ENCODE data around the gene NOS2.

NOS2 gene

GRCh38 chr17:27783440-27784350 lies 16.6 kb downstream of the NOS2 start:
- Histone ChIP-seq H3K9me3 (ENCODE audit: control insufficient read depth, low read length) (no peaks in the 10 kb centered on the region), H3K4me3 (ENCODE audit: extremely low read depth, insufficient read depth, low read length, poor library complexity, severe bottlenecking) (no peak overlapping the region), H3K27ac (ENCODE audit: low read depth, low read length, severe bottlenecking) (no peak overlapping the region), H3K4me1 (ENCODE audit: control insufficient read depth, insufficient read depth, low read length, poor library complexity, severe bottlenecking) (peaks cover 8% of the 10 kb centered on the region), H3K36me3 (ENCODE audit: control insufficient read depth, insufficient read depth, low read length) (no peaks in the 10 kb centered on the region)
- WGBS, 2 experiments (ENCODE audit: insufficient coverage in 2 of 2) = 81 to 82% methylated on average over 7 to 8 of the region's 9 CpGs

GRCh38 chr17:27782791-27783206 lies 17.5 kb downstream of the NOS2 start:
- no peaks in the 10 kb centered on the region for H3K9me3 ChIP-seq (ENCODE audit: control insufficient read depth, low read length)
- no peaks in the 10 kb centered on the region for H3K36me3 ChIP-seq (ENCODE audit: control insufficient read depth, insufficient read depth, low read length)
- no peak overlapping the region for H3K27ac ChIP-seq (ENCODE audit: low read depth, low read length, severe bottlenecking)
- H3K4me1 ChIP-seq (ENCODE audit: control insufficient read depth, insufficient read depth, low read length, poor library complexity, severe bottlenecking) = peaks cover 8% of the 10 kb centered on the region
- H3K4me3 ChIP-seq (ENCODE audit: extremely low read depth, insufficient read depth, low read length, poor library complexity, severe bottlenecking) = no peak overlapping the region
- 92 to 95% methylated on average over 4 to 7 of the region's 7 CpGs for WGBS, 2 experiments (ENCODE audit: insufficient coverage in 2 of 2)

- H3K4me3 ChIP-seq (ENCODE audit: extremely low read depth, insufficient read depth, low read length, poor library complexity, severe bottlenecking) = no peak overlapping the region
- H3K4me1 ChIP-seq (ENCODE audit: control insufficient read depth, insufficient read depth, low read length, poor library complexity, severe bottlenecking) = peaks cover 15% of the 10 kb centered on the region
- H3K36me3 ChIP-seq (ENCODE audit: control insufficient read depth, insufficient read depth, low read length) = no peaks in the 10 kb centered on the region
- H3K9me3 ChIP-seq (ENCODE audit: control insufficient read depth, low read length) = no peaks in the 10 kb centered on the region
- 88 to 93% methylated on average over 17 to 20 of the region's 20 CpGs for WGBS, 2 experiments (ENCODE audit: insufficient coverage in 2 of 2)
- no peak overlapping the region for H3K27ac ChIP-seq (ENCODE audit: low read depth, low read length, severe bottlenecking)
These were observed 19.4 kb downstream of the NOS2 start for GRCh38 chr17:27780828-27781404.

- 81 to 88% methylated on average over 6 to 7 of the region's 8 CpGs for WGBS, 2 experiments (ENCODE audit: insufficient coverage in 2 of 2)
- Histone ChIP-seq H3K4me3 (ENCODE audit: extremely low read depth, insufficient read depth, low read length, poor library complexity, severe bottlenecking) (no peak overlapping the region), H3K9me3 (ENCODE audit: control insufficient read depth, low read length) (no peaks in the 10 kb centered on the region), H3K27ac (ENCODE audit: low read depth, low read length, severe bottlenecking) (no peak overlapping the region), H3K4me1 (ENCODE audit: control insufficient read depth, insufficient read depth, low read length, poor library complexity, severe bottlenecking) (peaks cover 15% of the 10 kb centered on the region), H3K36me3 (ENCODE audit: control insufficient read depth, insufficient read depth, low read length) (no peaks in the 10 kb centered on the region)
These were observed 20.1 kb downstream of the NOS2 start for GRCh38 chr17:27780092-27780827.

- H3K4me3 ChIP-seq (ENCODE audit: extremely low read depth, insufficient read depth, low read length, poor library complexity, severe bottlenecking) = no peak overlapping the region
- no peaks in the 10 kb centered on the region for H3K9me3 ChIP-seq (ENCODE audit: control insufficient read depth, low read length)
- H3K27ac ChIP-seq (ENCODE audit: low read depth, low read length, severe bottlenecking) = no peak overlapping the region
- H3K4me1 ChIP-seq (ENCODE audit: control insufficient read depth, insufficient read depth, low read length, poor library complexity, severe bottlenecking) = peaks cover 9% of the 10 kb centered on the region
- H3K36me3 ChIP-seq (ENCODE audit: control insufficient read depth, insufficient read depth, low read length) = no peaks in the 10 kb centered on the region
- WGBS, 2 experiments (ENCODE audit: insufficient coverage in 2 of 2) = 100% methylated on average over 1 to 3 of the region's 4 CpGs
These were observed 22.1 kb downstream of the NOS2 start for GRCh38 chr17:27778183-27778582.

- 70 to 82% methylated on average over 7 to 10 of the region's 11 CpGs for WGBS, 2 experiments (ENCODE audit: insufficient coverage in 2 of 2)
- Histone ChIP-seq H3K4me3 (ENCODE audit: extremely low read depth, insufficient read depth, low read length, poor library complexity, severe bottlenecking) (no peak overlapping the region), H3K27ac (ENCODE audit: low read depth, low read length, severe bottlenecking) (no peak overlapping the region), H3K36me3 (ENCODE audit: control insufficient read depth, insufficient read depth, low read length) (no peaks in the 10 kb centered on the region), H3K9me3 (ENCODE audit: control insufficient read depth, low read length) (no peaks in the 10 kb centered on the region), H3K4me1 (ENCODE audit: control insufficient read depth, insufficient read depth, low read length, poor library complexity, severe bottlenecking) (peaks cover 7% of the 10 kb centered on the region)
These were observed 23.3 kb downstream of the NOS2 start for GRCh38 chr17:27776882-27777624.

GRCh38 chr17:27771586-27771985 lies 28.7 kb downstream of the NOS2 start:
- Histone ChIP-seq H3K9me3 (ENCODE audit: control insufficient read depth, low read length) (no peaks in the 10 kb centered on the region), H3K27ac (ENCODE audit: low read depth, low read length, severe bottlenecking) (no peak overlapping the region), H3K36me3 (ENCODE audit: control insufficient read depth, insufficient read depth, low read length) (no peaks in the 10 kb centered on the region), H3K4me3 (ENCODE audit: extremely low read depth, insufficient read depth, low read length, poor library complexity, severe bottlenecking) (no peak overlapping the region), H3K4me1 (ENCODE audit: control insufficient read depth, insufficient read depth, low read length, poor library complexity, severe bottlenecking) (no peaks in the 10 kb centered on the region)
- whole genome bisulfite sequencing, 2 experiments (ENCODE audit: insufficient coverage in 2 of 2) = 73% methylated on average over 4 to 6 of the region's 9 CpGs

GRCh38 chr17:27770877-27771276 lies 29.5 kb downstream of the NOS2 start:
- Histone ChIP-seq H3K36me3 (ENCODE audit: control insufficient read depth, insufficient read depth, low read length) (no peaks in the 10 kb centered on the region), H3K27ac (ENCODE audit: low read depth, low read length, severe bottlenecking) (no peak overlapping the region), H3K9me3 (ENCODE audit: control insufficient read depth, low read length) (no peaks in the 10 kb centered on the region), H3K4me3 (ENCODE audit: extremely low read depth, insufficient read depth, low read length, poor library complexity, severe bottlenecking) (no peak overlapping the region), H3K4me1 (ENCODE audit: control insufficient read depth, insufficient read depth, low read length, poor library complexity, severe bottlenecking) (no peaks in the 10 kb centered on the region)
- 92 to 94% methylated on average over 2 to 7 of the region's 9 CpGs for WGBS, 2 experiments (ENCODE audit: insufficient coverage in 2 of 2)

GRCh38 chr17:27768858-27769410 lies 31.4 kb downstream of the NOS2 start:
- Histone ChIP-seq H3K36me3 (ENCODE audit: control insufficient read depth, insufficient read depth, low read length) (no peaks in the 10 kb centered on the region), H3K4me3 (ENCODE audit: extremely low read depth, insufficient read depth, low read length, poor library complexity, severe bottlenecking) (no peak overlapping the region), H3K4me1 (ENCODE audit: control insufficient read depth, insufficient read depth, low read length, poor library complexity, severe bottlenecking) (no peaks in the 10 kb centered on the region), H3K9me3 (ENCODE audit: control insufficient read depth, low read length) (no peaks in the 10 kb centered on the region), H3K27ac (ENCODE audit: low read depth, low read length, severe bottlenecking) (no peak overlapping the region)
- WGBS, 2 experiments (ENCODE audit: insufficient coverage in 2 of 2) = 93 to 94% methylated on average over 11 of the region's 11 CpGs

GRCh38 chr17:27766438-27766837 lies 33.9 kb downstream of the NOS2 start:
- H3K4me1 ChIP-seq (ENCODE audit: control insufficient read depth, insufficient read depth, low read length, poor library complexity, severe bottlenecking) = no peaks in the 10 kb centered on the region
- no peak overlapping the region for H3K27ac ChIP-seq (ENCODE audit: low read depth, low read length, severe bottlenecking)
- H3K4me3 ChIP-seq (ENCODE audit: extremely low read depth, insufficient read depth, low read length, poor library complexity, severe bottlenecking) = no peak overlapping the region
- no peaks in the 10 kb centered on the region for H3K36me3 ChIP-seq (ENCODE audit: control insufficient read depth, insufficient read depth, low read length)
- H3K9me3 ChIP-seq (ENCODE audit: control insufficient read depth, low read length) = no peaks in the 10 kb centered on the region
- WGBS, 2 experiments (ENCODE audit: insufficient coverage in 2 of 2) = 91 to 93% methylated on average over 10 to 11 of the region's 12 CpGs
